K562 treated with DMSO at 1 percent for 48 hours (cell line): Measurements from ENCODE around the gene USH1C. TPM values are rescaled to one million over a fixed set of nuclear protein-coding genes. Genes with fewer than 3 reads are reported as not detected.

Experiments used
- total RNA-seq: library from RNA; unstranded; fragments of 300-600 nt; gene quantifications from 2 replicates; pipeline ENCODE4 v1.2.3, GENCODE V29; 2022; ENCODE audit warnings: low replicate concordance; ENCODE audit errors: extremely low read depth

Gene USH1C
- not detected in 2 replicates for total RNA-seq

GRCh38 chr11:17544181-17544622 lies at the start of gene USH1C:
Gene USH1C, minus strand, starts transcription at chr11:17544416. Its CDS starts 109 bp downstream, at chr11:17544307.

GRCh38 chr11:17547051-17547577 lies 2.9 kb upstream of the USH1C start, which contains the start of gene OTOG:
Gene OTOG, plus strand, starts transcription at chr11:17547259. Its CDS starts 114 bp downstream, at chr11:17547373.

GRCh38 chr11:17476317-17477083 lies 67.7 kb downstream of the USH1C start, which contains the start of gene ABCC8:
Gene ABCC8, minus strand, starts transcription at chr11:17476845. Its CDS starts 69 bp downstream, at chr11:17476776.

Other genes with a start within 250 kb of the USH1C start
- not detected in 2 replicates for gene NCR3LG1, start 192.6 kb downstream of the USH1C start, total RNA-seq
- gene KCNJ11, start 155.8 kb downstream of the USH1C start, total RNA-seq, result not detected in 2 replicates
- gene ABCC8, start 67.6 kb downstream of the USH1C start, total RNA-seq, result not detected in 2 replicates
- not detected in 2 replicates for gene OTOG, start 2.8 kb upstream of the USH1C start, total RNA-seq
- not detected in 2 replicates for gene MYOD1, start 175.2 kb upstream of the USH1C start, total RNA-seq
- gene KCNC1, start 190.4 kb upstream of the USH1C start, total RNA-seq, result not detected in 2 replicates